Duodenal mucosa (tissue), 2 donors: ENCODE results near the gene YARS1.

Source experiments
- H3K27ac ChIP-seq: one replicate; pipeline ENCODE4 v1.7.0; 2013; ENCODE audit warnings: low read depth, low read length
- H3K27me3 ChIP-seq, 2 donors: one replicate each; pipeline ENCODE4 v1.7.0; 2013; ENCODE audit warnings: low read length in 2 of 2, control low read depth in 1 of 2; ENCODE audit not compliant: insufficient read depth in 2 of 2, control insufficient read depth in 1 of 2
- H3K36me3 ChIP-seq, 2 donors: one replicate each; pipeline ENCODE4 v1.7.0; 2013; ENCODE audit warnings: low read length in 2 of 2, control low read depth in 1 of 2; ENCODE audit not compliant: insufficient read depth in 2 of 2, control insufficient read depth in 1 of 2
- H3K4me1 ChIP-seq, 2 donors: one replicate each; pipeline ENCODE4 v1.7.0; 2013; ENCODE audit warnings: low read length in 2 of 2, control low read depth in 1 of 2; ENCODE audit not compliant: insufficient read depth in 2 of 2, control insufficient read depth in 1 of 2
- H3K4me3 ChIP-seq, 2 donors: one replicate each; pipeline ENCODE4 v1.7.0; 2013; ENCODE audit warnings: low read length in 2 of 2, low read depth in 1 of 2
- H3K9ac ChIP-seq, 2 donors: one replicate each; pipeline ENCODE4 v1.7.0; 2013; ENCODE audit warnings: low read length in 2 of 2, low read depth in 1 of 2
- H3K9me3 ChIP-seq, 2 donors: one replicate each; pipeline ENCODE4 v1.7.0; 2013; ENCODE audit warnings: low read length in 2 of 2, control low read depth in 1 of 2; ENCODE audit not compliant: control insufficient read depth in 1 of 2

The YARS1 gene

GRCh38 chr1:32780628-32781234, 36.4 kb downstream of the YARS1 start:
- Histone ChIP-seq H3K4me1 (no peaks in the 10 kb centered on the region), H3K9me3 (no peaks in the 10 kb centered on the region), H3K9ac (no peak overlapping the region), H3K27me3 (no peaks in the 10 kb centered on the region), H3K36me3 (peaks cover 29 to 78% of the 10 kb centered on the region in 2 donors), H3K4me3 (no peak overlapping the region), H3K27ac (no peak overlapping the region)

DNA sequence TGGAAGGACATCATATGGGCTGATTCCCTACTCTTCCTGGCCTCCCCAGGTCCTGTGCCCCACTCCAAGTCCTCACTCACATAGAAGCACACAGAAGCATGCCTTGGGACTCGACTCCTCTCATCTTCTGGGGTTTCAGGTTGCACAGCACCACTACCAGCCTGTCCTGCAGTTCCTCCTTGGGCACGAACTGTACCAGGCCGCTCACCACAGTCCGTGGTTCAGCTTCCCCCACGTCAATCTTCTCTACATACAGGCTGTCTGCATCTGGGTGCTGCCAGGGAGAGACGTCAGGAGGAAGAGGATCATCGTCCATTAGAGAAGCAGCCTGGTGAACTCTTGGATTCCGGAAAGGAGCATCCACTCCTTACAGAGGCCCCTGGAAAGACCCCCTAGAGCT, 37.2 kb downstream of the YARS1 start:
- peaks cover 34 to 83% of the 10 kb centered on the region in 2 donors for H3K36me3 ChIP-seq

DNA sequence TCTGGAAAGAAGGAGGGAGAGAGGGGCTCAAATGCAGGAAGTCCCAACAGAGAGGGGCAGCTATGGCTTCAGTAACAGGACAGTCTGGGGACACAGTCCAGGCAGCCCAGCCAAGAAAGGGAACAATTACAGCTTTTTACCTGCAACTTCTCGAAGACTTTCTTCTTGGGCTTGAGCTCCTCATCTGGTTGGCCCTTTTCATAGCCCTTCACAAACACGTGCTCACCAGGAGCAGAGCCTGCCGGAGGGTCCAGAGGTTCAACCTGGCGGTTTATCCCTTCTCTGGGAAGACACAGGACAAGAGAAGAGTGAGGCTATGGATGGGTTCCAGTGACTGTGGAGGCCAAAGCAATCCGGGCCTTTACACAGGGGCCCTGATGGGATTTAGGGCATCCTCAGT, 37.9 kb downstream of the YARS1 start:
- peaks cover 41 to 83% of the 10 kb centered on the region in 2 donors for H3K36me3 ChIP-seq
- no peak overlapping the region for H3K4me3 ChIP-seq
- no peak overlapping the region for H3K27ac ChIP-seq
- H3K27me3 ChIP-seq: no peaks in the 10 kb centered on the region
- no peaks in the 10 kb centered on the region for H3K9me3 ChIP-seq
- H3K9ac ChIP-seq: no peak overlapping the region
- no peaks in the 10 kb centered on the region for H3K4me1 ChIP-seq

More for the DNA sequence above, 37.2 kb downstream of the YARS1 start:
- Histone ChIP-seq H3K9ac (no peak overlapping the region), H3K27ac (no peak overlapping the region), H3K9me3 (no peaks in the 10 kb centered on the region), H3K4me3 (no peak overlapping the region), H3K4me1 (no peaks in the 10 kb centered on the region), H3K27me3 (no peaks in the 10 kb centered on the region)

- Histone ChIP-seq H3K27ac (no peak overlapping the region), H3K27me3 (no peaks in the 10 kb centered on the region), H3K9ac (no peak overlapping the region), H3K4me1 (peaks cover 0 to 6% of the 10 kb centered on the region in 2 donors), H3K9me3 (no peaks in the 10 kb centered on the region), H3K36me3 (peaks cover 45 to 73% of the 10 kb centered on the region in 2 donors), H3K4me3 (no peak overlapping the region)
Observed at GRCh38 chr1:32775640-32776337, 41.4 kb downstream of the YARS1 start.

GRCh38 chr1:32774950-32775634, 42.1 kb downstream of the YARS1 start:
- peaks cover 0 to 6% of the 10 kb centered on the region in 2 donors for H3K4me1 ChIP-seq
- H3K4me3 ChIP-seq: no peak overlapping the region
- no peak overlapping the region for H3K27ac ChIP-seq
- no peaks in the 10 kb centered on the region for H3K27me3 ChIP-seq
- no peaks in the 10 kb centered on the region for H3K9me3 ChIP-seq
- no peak overlapping the region for H3K9ac ChIP-seq
- peaks cover 38 to 71% of the 10 kb centered on the region in 2 donors for H3K36me3 ChIP-seq

GRCh38 chr1:32774464-32774808, 42.7 kb downstream of the YARS1 start:
- Histone ChIP-seq H3K27me3 (no peaks in the 10 kb centered on the region), H3K36me3 (peaks cover 35 to 69% of the 10 kb centered on the region in 2 donors), H3K9me3 (no peaks in the 10 kb centered on the region), H3K27ac (no peak overlapping the region), H3K4me3 (no peak overlapping the region), H3K4me1 (peaks cover 0 to 6% of the 10 kb centered on the region in 2 donors), H3K9ac (no peak overlapping the region)

GRCh38 chr1:32773764-32774463, 43.2 kb downstream of the YARS1 start:
- Histone ChIP-seq H3K4me1 (peaks cover 0 to 6% of the 10 kb centered on the region in 2 donors), H3K36me3 (peaks cover 35 to 68% of the 10 kb centered on the region in 2 donors), H3K9ac (no peak overlapping the region), H3K27me3 (no peaks in the 10 kb centered on the region), H3K9me3 (no peaks in the 10 kb centered on the region), H3K4me3 (no peak overlapping the region), H3K27ac (no peak overlapping the region)

DNA sequence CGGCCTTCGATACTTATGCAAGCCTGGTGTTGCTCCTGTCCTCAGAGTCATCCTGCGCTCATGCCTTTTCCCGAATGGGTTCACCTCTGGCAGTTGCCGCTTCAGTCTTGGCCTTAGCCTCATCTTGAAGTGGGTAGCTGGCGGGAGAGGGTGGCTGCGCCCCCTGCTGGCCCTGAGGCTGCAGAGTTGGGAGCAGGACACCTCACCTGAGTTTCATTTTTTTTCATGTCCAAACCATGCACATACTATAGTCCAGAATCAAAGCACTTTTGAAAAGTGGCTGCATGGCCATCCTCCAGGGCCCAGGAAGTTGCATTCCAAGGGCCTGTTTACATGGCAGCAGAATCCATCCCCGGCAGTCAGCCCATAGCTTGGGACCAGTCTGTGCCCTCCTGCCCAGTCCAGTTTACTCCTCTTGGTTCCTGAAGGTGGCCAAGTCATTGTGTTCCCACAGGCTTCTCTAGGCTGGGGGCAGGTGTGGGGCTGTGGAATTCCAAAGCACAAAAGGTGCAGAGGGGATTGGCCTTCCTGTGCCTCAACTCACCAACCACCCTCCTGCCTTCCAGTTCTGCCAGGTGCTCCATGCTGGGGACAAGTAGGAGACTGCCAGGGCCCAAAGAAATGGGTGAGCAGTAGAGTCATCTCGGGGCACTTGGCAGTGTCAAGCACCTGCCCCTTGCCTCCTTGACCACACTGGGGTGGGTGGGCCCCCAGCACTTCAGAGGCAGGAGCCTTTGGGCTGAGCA, 44.0 kb downstream of the YARS1 start:
- no peak overlapping the region for H3K4me3 ChIP-seq
- no peaks in the 10 kb centered on the region for H3K9me3 ChIP-seq
- H3K27ac ChIP-seq: no peak overlapping the region
- H3K27me3 ChIP-seq: no peaks in the 10 kb centered on the region
- no peak overlapping the region for H3K9ac ChIP-seq
- peaks cover 34 to 68% of the 10 kb centered on the region in 2 donors for H3K36me3 ChIP-seq
- H3K4me1 ChIP-seq: peaks cover 0 to 6% of the 10 kb centered on the region in 2 donors

DNA sequence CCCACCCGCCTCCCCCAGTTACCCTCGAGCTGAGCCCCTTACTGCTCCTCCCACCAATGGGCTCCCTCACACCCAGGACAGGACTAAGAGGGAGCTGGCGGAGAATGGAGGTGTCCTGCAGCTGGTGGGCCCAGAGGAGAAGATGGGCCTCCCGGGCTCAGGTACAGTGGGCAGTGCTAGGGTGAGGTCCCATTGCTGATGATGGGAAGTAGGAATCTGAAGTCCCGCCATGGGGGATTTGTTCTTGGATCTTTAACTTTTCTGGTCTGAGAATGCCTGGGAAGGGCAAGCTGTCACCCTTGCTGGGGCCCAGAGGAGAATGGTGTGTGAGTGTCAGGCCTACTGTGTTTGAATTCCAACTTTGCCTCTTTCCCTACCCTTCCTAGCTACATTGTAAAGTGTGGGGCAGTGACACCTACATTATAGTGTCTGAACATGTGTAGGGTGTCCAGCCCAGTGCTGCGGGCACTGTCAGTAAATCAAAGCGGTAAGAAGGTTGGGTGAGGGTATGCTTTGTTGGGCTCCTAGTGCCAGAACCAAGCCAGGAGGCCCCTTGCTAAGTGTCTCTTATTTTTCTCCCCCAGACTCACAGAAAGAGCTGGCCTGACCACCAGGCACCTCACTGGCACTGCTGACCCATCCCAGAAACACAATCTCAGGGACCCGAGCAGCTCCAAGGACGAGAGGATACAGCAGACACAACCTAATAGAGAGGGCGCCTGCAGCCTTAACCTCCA, 44.7 kb downstream of the YARS1 start:
- Histone ChIP-seq H3K4me1 (peaks cover 0 to 6% of the 10 kb centered on the region in 2 donors), H3K4me3 (no peak overlapping the region), H3K27me3 (no peaks in the 10 kb centered on the region), H3K36me3 (peaks cover 30 to 68% of the 10 kb centered on the region in 2 donors), H3K9me3 (no peaks in the 10 kb centered on the region), H3K27ac (no peak overlapping the region), H3K9ac (no peak overlapping the region)
